ENCODE results near the gene SMG6. TPM values are rescaled to one million over a fixed set of nuclear protein-coding genes. Genes with fewer than 3 reads are reported as not detected.
A peak's percentile ranks its signal among the peaks of the same experiment; 100 is the strongest.

SMG6 gene
- polyA plus RNA-seq, 1 of the 3 experiments (the other 2 are of a cell fraction) = 15.7 TPM

GRCh38 chr17:2337544-2338314 is 34.1 kb upstream of the SMG6 start (continued):
- TF ChIP-seq ZBTB33 (IDR thresholded peaks at IDR 0.05; ENCODE audit: borderline replicate concordance, low read depth) = no peak
- TF ChIP-seq FOXJ3 (CRISPR knock-in tag; IDR thresholded peaks at IDR 0.05) = no peak
- TF ChIP-seq PBX3 (IDR thresholded peaks at IDR 0.05) = no peak
- TF ChIP-seq TEAD4 (IDR thresholded peaks at IDR 0.05; ENCODE audit: borderline replicate concordance, insufficient read depth) = no peak
- TF ChIP-seq RXRA (IDR thresholded peaks at IDR 0.05; ENCODE audit: borderline replicate concordance, low read depth) = no peak
- no peak for TF ChIP-seq USF2 (IDR thresholded peaks at IDR 0.05; ENCODE audit: borderline replicate concordance, low read depth, low read length)
- peak; percentile 46; the same call in 1 of the 2 replicates for TF ChIP-seq TAF1 (IDR thresholded peaks at IDR 0.05; ENCODE audit: borderline replicate concordance, low read depth, low read length)
- TF ChIP-seq CHD2 (IDR thresholded peaks at IDR 0.05; ENCODE audit: low read length, partially characterized antibody) = peak; percentile 44

- Histone ChIP-seq H3K4me1 (ENCODE audit: control insufficient read depth in 1 of 2, insufficient read depth in 2 of 2, low read depth in 1 of 2, low read length in 1 of 2) (peaks cover 6 to 17% of the 10 kb centered on the region in 2 experiments; a peak in 3 of 4 replicates), H2AFZ (ENCODE audit: low read depth) (peak within 1 kb of the TSS; percentile 85; the same call in 1 of the 2 replicates), H3K9me2 (no peaks in the 10 kb centered on the region), H3K27me3 (ENCODE audit: insufficient read depth) (no peaks in the 10 kb centered on the region), H3K4me2 (peak within 1 kb of the TSS; percentile 93), H3K36me3 (replicated peaks in 1 of 2; ENCODE audit: control insufficient read depth in 1 of 2, insufficient read depth in 2 of 2, low read length in 1 of 2) (peaks cover 37 to 39% of the 10 kb centered on the region in 2 experiments), H4K20me1 (ENCODE audit: insufficient read depth) (peaks cover 14% of the 10 kb centered on the region), H3K4me3 (ENCODE audit: low read depth in 2 of 2, low read length in 1 of 2) (peak within 1 kb of the TSS; percentile 98 to 99), H3K9me3 (no peaks in the 10 kb centered on the region), H3K27ac (ENCODE audit: low read depth in 2 of 2, low read length in 1 of 2) (peak within 1 kb of the TSS; percentile 80 to 94), H3K9ac (peak within 1 kb of the TSS; percentile 97), H3K79me2 (ENCODE audit: insufficient read depth) (peaks cover 89% of the 10 kb centered on the region), H3F3A (replicated peaks; ENCODE audit: insufficient read depth) (peaks cover 4% of the 10 kb centered on the region)
- CTCF ChIA-PET = interaction anchor here (0.7 to 3.2 kb wide), 8 partner anchors 15 to 96 kb away, joined by 3 to 14 read pairs (median 4); no protein-coding TSS in a partner anchor
- DNase-seq = peak; percentile 98
- under 1% methylated on average over 29 of the region's 77 CpGs for WGBS (ENCODE audit: low lambda C conversion rate)
- no peak for TF ChIP-seq RXRA (IDR thresholded peaks at IDR 0.05; ENCODE audit: borderline replicate concordance, low read depth)
- no peak for TF ChIP-seq PBX3 (IDR thresholded peaks at IDR 0.05)
- no peak for TF ChIP-seq FOXJ3 (CRISPR knock-in tag; IDR thresholded peaks at IDR 0.05)
- TF ChIP-seq YY1 (IDR thresholded peaks at IDR 0.05; ENCODE audit: low read depth) = peak; percentile 68
- TF ChIP-seq MEF2A (IDR thresholded peaks at IDR 0.05; ENCODE audit: borderline replicate concordance, low read depth) = no peak
- no peak for TF ChIP-seq POLR2AphosphoS5 (IDR thresholded peaks at IDR 0.05; ENCODE audit: low read depth, low read length)
- no peak for TF ChIP-seq USF2 (IDR thresholded peaks at IDR 0.05; ENCODE audit: borderline replicate concordance, low read depth, low read length)
- TF ChIP-seq NRF1 (IDR thresholded peaks at IDR 0.05; ENCODE audit: low read depth, low read length) = 0 out of 2 replicates have a peak, but pooled peaks have one; percentile 25
- no peak for TF ChIP-seq JUND (IDR thresholded peaks at IDR 0.05)
- TF ChIP-seq ZBTB33 (IDR thresholded peaks at IDR 0.05; ENCODE audit: borderline replicate concordance, low read depth) = no peak
- no peak for TF ChIP-seq GABPA (IDR thresholded peaks at IDR 0.05; ENCODE audit: low read depth)
- POLR2A ChIA-PET = interaction anchor here (0.7 to 2.6 kb wide), 11 partner anchors 8 to 290 kb away, joined by 3 to 16 read pairs (median 4); partner anchors contain the start of genes SMG6 and SRR
Measured at GRCh38 chr17:2336852-2337543, 33.4 kb upstream of the SMG6 start, which contains the start of gene SGSM2. TSS of gene SGSM2 (plus strand) at chr17:2337501. CDS start at chr17:2337689, 188 bp downstream.
